Stimulated activated CD4-positive, alpha-beta T cell treated with anti-CD3 and anti-CD28 coated beads, Interleukin-1b, Interleukin-23, amount 100 ng/mL, for 4 hours (primary cell): ENCODE results near the gene IFNK.
"Not testable (repeated sequence)": the region's sequence is repeated elsewhere in the genome, so short reads cannot be mapped to it uniquely, and the experiment has no call there.

Experiments
- DNase-seq, 2 donors: peaks; one replicate each; pipeline ENCODE4 v3.0.0-alpha.2; 2020; ENCODE audit warnings: low read depth in 2 of 2

IFNK gene, protein sequence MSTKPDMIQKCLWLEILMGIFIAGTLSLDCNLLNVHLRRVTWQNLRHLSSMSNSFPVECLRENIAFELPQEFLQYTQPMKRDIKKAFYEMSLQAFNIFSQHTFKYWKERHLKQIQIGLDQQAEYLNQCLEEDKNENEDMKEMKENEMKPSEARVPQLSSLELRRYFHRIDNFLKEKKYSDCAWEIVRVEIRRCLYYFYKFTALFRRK

DNA sequence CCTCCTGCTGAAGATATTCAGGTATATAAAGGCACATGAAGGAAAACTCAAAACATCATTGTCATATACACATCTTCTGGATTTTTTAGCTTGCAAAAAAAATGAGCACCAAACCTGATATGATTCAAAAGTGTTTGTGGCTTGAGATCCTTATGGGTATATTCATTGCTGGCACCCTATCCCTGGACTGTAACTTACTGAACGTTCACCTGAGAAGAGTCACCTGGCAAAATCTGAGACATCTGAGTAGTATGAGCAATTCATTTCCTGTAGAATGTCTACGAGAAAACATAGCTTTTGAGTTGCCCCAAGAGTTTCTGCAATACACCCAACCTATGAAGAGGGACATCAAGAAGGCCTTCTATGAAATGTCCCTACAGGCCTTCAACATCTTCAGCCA is at the start of gene IFNK:
Gene IFNK, plus strand, starts transcription at position 55 of the 400 bp plus-strand sequence. Its CDS starts 47 bp downstream, at position 102.
- DNase-seq, result no peak

- DNase-seq, result no peak
These were observed 49.8 kb upstream of the IFNK start for GRCh38 chr9:27474305-27474704.

GRCh38 chr9:27475057-27475595 is 49.0 kb upstream of the IFNK start:
- DNase-seq, result no peak

DNA sequence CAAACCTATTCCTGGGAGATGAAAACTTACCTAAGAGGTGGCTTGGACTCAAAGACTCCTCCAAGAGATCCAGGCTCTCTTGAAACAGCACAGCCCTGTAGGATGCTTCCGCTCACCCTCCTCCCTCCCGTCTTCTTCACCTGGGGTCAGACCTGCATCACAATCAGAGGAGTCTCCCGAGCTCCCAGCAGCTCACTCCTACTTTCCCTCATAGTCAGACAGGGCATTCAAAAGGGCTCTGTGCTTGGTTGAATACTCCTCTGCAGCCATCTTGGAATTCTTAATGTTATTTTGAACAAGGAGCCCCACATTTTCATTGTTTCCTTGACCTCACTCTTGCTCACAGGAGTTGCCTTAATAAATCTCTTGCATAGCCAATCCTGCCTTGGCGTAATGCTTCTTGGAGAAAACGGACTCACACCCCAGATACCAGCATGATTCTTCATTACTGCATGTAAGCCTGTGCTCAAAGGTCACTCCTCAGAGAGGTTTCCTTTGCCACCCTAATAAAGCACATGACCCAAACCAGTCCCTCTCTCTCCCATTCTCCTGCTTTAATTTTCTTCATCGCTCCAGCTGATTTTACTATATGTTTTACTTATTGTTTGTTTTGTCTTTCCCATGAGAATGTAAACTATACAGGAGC is 47.1 kb upstream of the IFNK start:
- DNase-seq, result no peak

DNA sequence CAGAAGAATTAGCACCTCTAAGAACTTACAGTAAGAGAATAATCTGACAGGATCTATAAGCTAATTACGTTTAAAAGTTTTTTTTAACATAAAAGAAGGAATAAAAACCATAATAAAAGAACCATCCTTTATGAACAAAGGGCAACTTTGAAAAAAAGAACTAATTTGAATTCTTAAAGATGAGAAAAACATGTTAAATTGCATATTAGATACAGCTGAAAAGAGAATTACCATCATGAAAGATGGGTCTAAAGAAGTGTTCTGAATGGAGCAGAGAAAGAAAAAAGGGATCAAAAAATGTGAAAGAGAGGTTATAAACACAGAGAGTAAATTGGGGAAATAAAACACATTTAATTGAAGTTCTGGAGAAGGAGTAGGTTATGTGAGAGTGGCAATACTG is 45.8 kb upstream of the IFNK start:
- no peak for DNase-seq

DNA sequence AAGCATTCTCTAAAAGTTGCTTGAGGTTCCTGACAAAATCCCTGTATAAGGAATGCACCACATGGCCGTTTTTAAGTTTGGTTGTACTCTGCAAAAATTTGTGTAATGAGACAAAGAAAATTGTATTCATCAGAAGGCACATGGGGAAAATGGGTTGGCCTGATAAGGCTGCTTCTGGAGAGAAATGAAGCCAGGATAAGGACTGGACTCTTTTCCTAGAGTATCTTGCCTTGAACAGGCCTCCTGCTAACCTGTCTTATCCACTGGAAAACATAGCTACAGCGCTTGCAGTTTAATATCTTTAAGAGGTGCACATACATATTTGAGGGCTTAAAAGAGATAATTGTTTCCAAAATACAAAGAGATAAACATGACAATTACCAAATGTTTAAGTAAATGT is 41.4 kb upstream of the IFNK start:
- DNase-seq, result no peak

- DNase-seq, result no peak
These were observed 40.5 kb upstream of the IFNK start for GRCh38 chr9:27483576-27483975.

DNA sequence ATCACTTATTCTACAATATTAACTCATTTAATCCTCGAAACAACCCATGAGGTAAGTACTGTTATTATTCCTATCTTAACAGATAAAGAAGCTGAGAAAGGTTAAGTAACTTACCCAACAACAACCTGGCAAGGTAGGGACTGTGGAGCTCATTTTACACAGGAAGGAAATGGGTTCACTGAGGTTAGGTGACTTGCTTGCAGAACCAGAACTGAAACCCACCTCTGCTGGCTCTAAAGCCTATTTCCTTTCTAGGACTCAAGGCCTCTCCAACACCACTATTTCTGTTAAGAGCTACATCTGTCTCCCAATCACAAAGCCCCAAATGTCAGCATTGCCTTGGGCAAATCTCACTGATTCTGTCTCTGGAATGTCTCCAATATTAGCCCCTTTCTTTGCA is 38.9 kb upstream of the IFNK start:
- no peak for DNase-seq

- no peak for DNase-seq
These were observed 36.9 kb upstream of the IFNK start for GRCh38 chr9:27487128-27487640.

GRCh38 chr9:27487927-27488326 is 36.2 kb upstream of the IFNK start:
- DNase-seq, result no peak

GRCh38 chr9:27489087-27489876 is 34.8 kb upstream of the IFNK start:
- no peak for DNase-seq

GRCh38 chr9:27491154-27491553 is 32.9 kb upstream of the IFNK start:
- no peak for DNase-seq

DNA sequence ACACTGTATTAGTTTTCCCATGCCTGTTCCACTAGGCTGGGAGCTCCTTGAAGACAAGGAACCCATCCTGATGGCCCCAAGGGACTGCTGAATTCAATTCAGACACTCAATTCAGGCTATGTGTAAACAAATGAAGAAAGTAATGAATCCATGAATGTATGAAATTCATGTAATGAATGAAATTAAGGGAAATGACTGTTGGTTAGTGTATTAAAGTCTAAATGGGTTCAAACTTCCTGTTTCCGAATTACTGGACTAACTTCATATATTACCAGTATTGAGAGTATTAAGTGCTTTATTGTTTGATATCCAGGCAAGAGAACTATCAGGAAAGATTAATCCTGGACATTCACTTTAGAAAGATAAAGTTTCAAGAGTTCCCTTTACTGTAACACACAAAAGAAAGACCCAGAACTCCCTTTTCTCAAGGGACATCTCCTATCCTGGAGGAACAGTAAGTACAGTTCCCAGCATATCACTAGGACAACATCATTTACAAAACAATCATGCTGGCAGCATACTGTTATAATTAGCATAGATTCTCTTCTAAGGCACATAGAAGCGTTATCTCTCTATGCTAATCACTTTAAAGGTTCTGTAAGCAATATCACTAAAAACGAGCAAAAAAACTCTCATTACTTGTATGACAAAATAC is 28.5 kb upstream of the IFNK start:
- no peak for DNase-seq

- no peak for DNase-seq
These were observed 28.0 kb upstream of the IFNK start for GRCh38 chr9:27496135-27496504.

DNA sequence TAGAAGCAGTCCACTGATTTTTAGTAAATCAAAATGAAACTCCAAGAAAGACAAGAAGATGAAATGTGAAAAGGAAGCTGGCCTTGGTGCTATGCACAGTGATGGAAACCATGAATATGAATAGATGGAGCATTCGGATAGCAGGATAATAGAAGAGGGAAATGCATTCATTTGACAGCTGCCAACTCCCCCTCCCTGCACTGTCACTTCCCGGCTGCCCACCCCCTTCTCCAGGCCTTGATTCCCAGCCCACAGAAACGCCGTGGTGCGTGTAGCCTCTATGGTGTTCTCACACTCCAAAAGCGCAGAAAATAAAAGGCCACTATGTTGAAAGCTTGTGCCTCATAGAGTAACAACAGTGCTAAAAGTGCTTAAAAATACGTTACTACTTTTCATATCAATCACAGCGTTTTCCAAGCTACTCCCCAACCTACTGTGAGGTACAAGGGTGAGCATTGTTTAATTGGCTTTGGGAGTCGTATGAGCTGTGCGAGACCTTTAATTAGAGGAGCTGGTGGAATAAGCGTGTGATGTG is 26.1 kb upstream of the IFNK start:
- no peak for DNase-seq

DNA sequence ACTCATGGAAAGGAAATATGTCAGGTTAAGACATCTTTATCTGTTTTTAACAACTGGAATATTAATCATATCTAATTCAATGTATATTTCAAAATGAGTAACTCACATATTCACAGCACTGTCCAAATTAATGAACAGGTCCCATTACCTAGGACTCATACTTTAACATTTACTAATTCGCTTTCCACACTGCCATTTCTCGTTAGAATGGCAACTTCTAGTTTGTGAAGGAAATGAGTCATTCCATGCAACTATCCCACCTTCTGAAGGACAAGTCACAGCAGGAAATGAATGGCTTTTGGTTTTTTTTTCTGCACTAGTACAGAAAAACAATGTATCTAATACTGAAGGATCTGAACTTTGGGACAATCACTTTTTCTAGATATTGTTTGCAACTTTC is 24.6 kb upstream of the IFNK start:
- no peak for DNase-seq

- DNase-seq, result not testable (repeated sequence)
These were observed 23.2 kb upstream of the IFNK start for GRCh38 chr9:27500902-27501301.

GRCh38 chr9:27503623-27504022 is 20.5 kb upstream of the IFNK start:
- DNase-seq, result no peak

GRCh38 chr9:27504259-27504658 is 19.8 kb upstream of the IFNK start:
- no peak for DNase-seq

DNA sequence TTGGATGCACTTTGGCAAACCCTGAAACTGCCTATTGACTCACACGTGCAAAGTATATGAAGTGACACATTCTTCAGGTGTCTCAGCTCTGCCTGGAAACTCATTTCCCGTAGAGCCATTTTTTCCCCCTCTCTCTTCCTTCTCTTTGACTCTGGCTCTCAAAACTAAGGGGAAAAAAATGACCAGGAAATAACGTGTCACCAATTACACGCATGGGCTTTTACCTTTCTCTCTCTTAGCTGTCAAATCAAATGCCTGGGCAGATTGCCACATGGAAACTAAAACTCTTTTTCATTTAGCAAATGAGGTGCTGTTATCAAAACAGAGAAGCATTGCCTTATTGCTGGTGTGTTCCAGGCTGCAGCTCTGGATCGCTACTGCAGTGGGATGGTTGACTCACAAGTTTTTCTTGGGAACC is 18.3 kb upstream of the IFNK start:
- DNase-seq, result no peak

GRCh38 chr9:27506981-27507380 is 17.1 kb upstream of the IFNK start:
- DNase-seq, result no peak

DNA sequence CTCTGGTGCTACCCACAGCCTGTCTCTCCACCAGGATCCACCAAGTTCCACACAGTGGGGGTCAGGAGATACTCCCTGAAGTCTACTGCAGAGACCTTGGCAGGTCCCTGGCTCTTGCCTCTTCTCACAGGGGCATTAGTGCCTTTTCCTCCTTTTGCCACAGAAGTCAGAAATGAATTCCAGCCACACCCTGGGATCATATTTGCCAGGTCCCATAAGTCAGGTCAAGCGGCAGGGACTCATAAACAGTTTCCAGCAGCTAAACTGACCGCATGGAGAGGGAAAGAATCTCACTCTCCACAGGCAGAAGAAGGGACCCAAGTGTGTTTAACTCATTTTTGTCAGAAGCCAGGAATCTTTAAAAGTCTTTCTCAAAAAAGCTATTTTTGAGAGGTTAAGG is 13.3 kb upstream of the IFNK start:
- DNase-seq, result no peak
